ENCODE measurements around the gene TRAT1.

Gene TRAT1

GRCh38 chr3:108887121-108887520, 64.5 kb downstream of the TRAT1 start:
- Histone ChIP-seq H3K27me3 (replicated peaks) (no peaks in the 10 kb centered on the region), H3K36me3 (replicated peaks) (no peaks in the 10 kb centered on the region), H3K4me3 (ENCODE audit: low read depth, low read length) (no peak overlapping the region), H3K27ac (no peak overlapping the region)
- DNase-seq = no peak
- no peak for TF ChIP-seq CTCF (IDR thresholded peaks at IDR 0.05; ENCODE audit: low read depth, low read length, missing control alignments)
- in situ Hi-C loops (cut with HindIII; ENCODE audit: low pct_ligation_motif_present, low sequenced_read_pairs) = no loop called here

GRCh38 chr3:108887777-108888176, 65.2 kb downstream of the TRAT1 start:
- H3K27me3 ChIP-seq (replicated peaks) = no peaks in the 10 kb centered on the region
- H3K4me3 ChIP-seq (ENCODE audit: low read depth, low read length) = no peak overlapping the region
- TF ChIP-seq CTCF (IDR thresholded peaks at IDR 0.05; ENCODE audit: low read depth, low read length, missing control alignments) = no peak
- no peaks in the 10 kb centered on the region for H3K36me3 ChIP-seq (replicated peaks)
- in situ Hi-C loops (cut with HindIII; ENCODE audit: low pct_ligation_motif_present, low sequenced_read_pairs) = no loop called here
- DNase-seq = no peak
- H3K27ac ChIP-seq = no peak overlapping the region

GRCh38 chr3:108891833-108892232, 69.2 kb downstream of the TRAT1 start:
- H3K4me3 ChIP-seq (ENCODE audit: low read depth, low read length) = no peak overlapping the region
- in situ Hi-C loops (cut with HindIII; ENCODE audit: low pct_ligation_motif_present, low sequenced_read_pairs) = no loop called here
- H3K27me3 ChIP-seq (replicated peaks) = no peaks in the 10 kb centered on the region
- TF ChIP-seq CTCF (IDR thresholded peaks at IDR 0.05; ENCODE audit: low read depth, low read length, missing control alignments) = no peak
- DNase-seq = no peak
- no peak overlapping the region for H3K27ac ChIP-seq
- no peaks in the 10 kb centered on the region for H3K36me3 ChIP-seq (replicated peaks)

- Histone ChIP-seq H3K36me3 (replicated peaks) (no peaks in the 10 kb centered on the region), H3K4me3 (ENCODE audit: low read depth, low read length) (no peak overlapping the region), H3K27ac (no peak overlapping the region), H3K27me3 (replicated peaks) (no peaks in the 10 kb centered on the region)
- in situ Hi-C loops (cut with HindIII; ENCODE audit: low pct_ligation_motif_present, low sequenced_read_pairs) = no loop called here
- no peak for DNase-seq
- TF ChIP-seq CTCF (IDR thresholded peaks at IDR 0.05; ENCODE audit: low read depth, low read length, missing control alignments) = no peak
Observed at GRCh38 chr3:108894981-108895380, 72.4 kb downstream of the TRAT1 start.

GRCh38 chr3:108897883-108898282, 75.3 kb downstream of the TRAT1 start:
- no peak for DNase-seq
- no peaks in the 10 kb centered on the region for H3K36me3 ChIP-seq (replicated peaks)
- no peak for TF ChIP-seq CTCF (IDR thresholded peaks at IDR 0.05; ENCODE audit: low read depth, low read length, missing control alignments)
- no peak overlapping the region for H3K27ac ChIP-seq
- no peaks in the 10 kb centered on the region for H3K27me3 ChIP-seq (replicated peaks)
- no peak overlapping the region for H3K4me3 ChIP-seq (ENCODE audit: low read depth, low read length)
- in situ Hi-C loops (cut with HindIII; ENCODE audit: low pct_ligation_motif_present, low sequenced_read_pairs) = no loop called here

GRCh38 chr3:108899530-108899929, 76.9 kb downstream of the TRAT1 start:
- Histone ChIP-seq H3K27me3 (replicated peaks) (no peaks in the 10 kb centered on the region), H3K36me3 (replicated peaks) (no peaks in the 10 kb centered on the region), H3K27ac (no peak overlapping the region), H3K4me3 (ENCODE audit: low read depth, low read length) (no peak overlapping the region)
- DNase-seq = no peak
- TF ChIP-seq CTCF (IDR thresholded peaks at IDR 0.05; ENCODE audit: low read depth, low read length, missing control alignments) = no peak
- in situ Hi-C loops (cut with HindIII; ENCODE audit: low pct_ligation_motif_present, low sequenced_read_pairs) = no loop called here
